ENCODE results near the gene KIAA1671. TPM values are rescaled to one million over a fixed set of nuclear protein-coding genes. Genes with fewer than 3 reads are reported as not detected.

KIAA1671 gene
- total and polyA plus RNA-seq, 9 of the 15 experiments (the other 6 are each of a cell fraction or from before 2014, with no cell fraction given) = under 0.01 to 0.11 (median 0.02) TPM; not detected in 5

GRCh38 chr22:25053153-25053805 is 100.8 kb downstream of the KIAA1671 start:
- BruUV-seq (replicated peaks) = no TSS peak
- peaks cover 1% of the 10 kb centered on the region; the same call in 1 of the 2 replicates for H3K9me3 ChIP-seq (replicated peaks; ENCODE audit: control insufficient read depth, insufficient read depth, low read depth, low read length)
- H3K36me3 ChIP-seq (ENCODE audit: control insufficient read depth, insufficient read depth, low read length) = no peaks in the 10 kb centered on the region
- H3K27ac ChIP-seq (ENCODE audit: extremely low read depth, low read depth, low read length) = no peak overlapping the region
- no peaks in the 10 kb centered on the region for H3K9me1 ChIP-seq (ENCODE audit: control insufficient read depth, insufficient read depth, low read length)
- DNase-seq (ENCODE audit: extremely low read depth in 1 of 4, low spot score in 3 of 4) = no peak
- no peak overlapping the region for H3K9ac ChIP-seq (ENCODE audit: insufficient read depth in 1 of 2, low read depth in 2 of 2, low read length in 2 of 2)
- intact Hi-C loops (cut with micrococcal nuclease) (no loop called here), in situ Hi-C loops (cut with MboI) (no loop called here)
- H4K20me1 ChIP-seq (replicated peaks; ENCODE audit: control insufficient read depth, insufficient read depth, low read length) = no peaks in the 10 kb centered on the region
- no peaks in the 10 kb centered on the region for H3K4me1 ChIP-seq (replicated peaks in 1 of 2; ENCODE audit: control insufficient read depth in 2 of 2, insufficient read depth in 2 of 2, low read length in 2 of 2)
- ATAC-seq = no peak
- H2AFZ ChIP-seq (ENCODE audit: low read depth, low read length) = no peak overlapping the region
- ChIA-PET POLR2A (no interaction called here), CTCF (ENCODE audit: low intra/inter-chr PET ratio) (no interaction called here)
- FAIRE-seq = no peak
- WGBS (ENCODE audit: insufficient coverage, low coverage, missing lambda C conversion rate) = 0% methylated on average over 5 of the region's 7 CpGs
- no peaks in the 10 kb centered on the region for H3K79me2 ChIP-seq (ENCODE audit: control insufficient read depth, insufficient read depth, low read length)
- TF ChIP-seq HNRNPK (IDR thresholded peaks at IDR 0.05; ENCODE audit: low read depth, low read length, poor library complexity, severe bottlenecking) = no peak
- no peak for TF ChIP-seq MXD1 (CRISPR knock-in tag; IDR thresholded peaks at IDR 0.05; ENCODE audit: borderline replicate concordance, poor library complexity, severe bottlenecking)
- TF ChIP-seq ZKSCAN1 (IDR thresholded peaks at IDR 0.05; ENCODE audit: low read depth, low read length) = 0 out of 2 replicates have a peak, but pooled peaks have one; percentile 43
- no peak for TF ChIP-seq CTCF (IDR thresholded peaks at IDR 0.05 in 2 of 3, conservative IDR thresholded peaks at IDR 0.05 in 1 of 3; ENCODE audit: insufficient read depth in 2 of 3, low read depth in 1 of 3, low read length in 3 of 3)
- no peak overlapping the region for H3K4me3 ChIP-seq
- H3K4me2 ChIP-seq (ENCODE audit: insufficient read depth, low read length) = no peak overlapping the region
- no peaks in the 10 kb centered on the region for H3K27me3 ChIP-seq (ENCODE audit: control insufficient read depth in 2 of 2, insufficient read depth in 2 of 2, low read length in 2 of 2)
